Liver (tissue), 9 donors: Measurements from ENCODE around the gene APOF. TPM values are rescaled to one million over a fixed set of nuclear protein-coding genes. Genes with fewer than 3 reads are reported as not detected.

Source experiments
- DNase-seq: peaks from one replicate; pipeline ENCODE4 v3.0.0-alpha.2; 2017; ENCODE audit warnings: low spot score
- H3K27ac ChIP-seq, 2 donors: one replicate each; pipeline ENCODE4 v1.7.0; 2013; ENCODE audit warnings: inconsistent platforms in 2 of 2, low read length in 2 of 2, control low read depth in 1 of 2, low read depth in 1 of 2, mild to moderate bottlenecking in 1 of 2
- H3K27me3 ChIP-seq, 4 donors: one replicate each; pipeline versions ENCODE4 v1.6.1 to v1.7.0; 2013; ENCODE audit warnings: low read length in 3 of 4, inconsistent platforms in 1 of 4, mild to moderate bottlenecking in 1 of 4, moderate library complexity in 1 of 4; ENCODE audit not compliant: control insufficient read depth in 4 of 4, insufficient read depth in 4 of 4
- H3K36me3 ChIP-seq, 4 donors: one replicate each; pipeline versions ENCODE4 v1.6.1 to v1.7.0; 2013; ENCODE audit warnings: low read length in 3 of 4, mild to moderate bottlenecking in 3 of 4, low read depth in 1 of 4, moderate library complexity in 1 of 4; ENCODE audit not compliant: control insufficient read depth in 4 of 4, insufficient read depth in 3 of 4
- H3K4me1 ChIP-seq, 4 donors: one replicate each; pipeline versions ENCODE4 v1.6.1 to v1.7.0; 2013; ENCODE audit warnings: low read length in 3 of 4, mild to moderate bottlenecking in 3 of 4, moderate library complexity in 1 of 4; ENCODE audit not compliant: control insufficient read depth in 4 of 4, insufficient read depth in 4 of 4
- H3K4me3 ChIP-seq, 3 donors: one replicate each; pipeline versions ENCODE4 v1.6.1 to v1.7.0; 2013; ENCODE audit warnings: low read length in 3 of 3, control low read depth in 1 of 3, low read depth in 1 of 3, mild to moderate bottlenecking in 1 of 3
- H3K9ac ChIP-seq, 2 donors: one replicate each; pipeline ENCODE4 v1.7.0; 2013; ENCODE audit warnings: low read length in 2 of 2, mild to moderate bottlenecking in 2 of 2, moderate library complexity in 2 of 2, control low read depth in 1 of 2, low read depth in 1 of 2
- H3K9me3 ChIP-seq, 4 donors: one replicate each; pipeline versions ENCODE4 v1.6.1 to v1.7.0; 2013; ENCODE audit warnings: low read length in 3 of 4; ENCODE audit not compliant: control insufficient read depth in 4 of 4
- EGR1 ChIP-seq, 2 donors: IDR thresholded peaks; 2 replicates each; pipeline ENCODE4 v1.6.1; 2016 to 2018; ENCODE audit warnings: antibody characterized with exemption in 2 of 2, low read depth in 2 of 2
- FOXA1 ChIP-seq: IDR thresholded peaks from 2 replicates; pipeline ENCODE4 v1.6.1; 2016; ENCODE audit warnings: antibody characterized with exemption
- FOXA2 ChIP-seq: IDR thresholded peaks from 2 replicates; pipeline ENCODE4 v1.6.1; 2016; ENCODE audit warnings: antibody characterized with exemption
- GABPA ChIP-seq, 2 donors: IDR thresholded peaks in 1 of 2; conservative IDR thresholded peaks in 1 of 2; 2 replicates each; pipeline ENCODE4 v1.6.1; 2016; ENCODE audit warnings: antibody characterized with exemption in 2 of 2, mild to moderate bottlenecking in 1 of 2, moderate library complexity in 1 of 2
- HNF4A ChIP-seq, 2 donors: conservative IDR thresholded peaks; 2 replicates each; pipeline ENCODE4 v1.6.1; 2016; ENCODE audit warnings: antibody characterized with exemption in 2 of 2, mild to moderate bottlenecking in 2 of 2
- HNF4G ChIP-seq: IDR thresholded peaks from 2 replicates; pipeline ENCODE4 v1.6.1; 2016; ENCODE audit warnings: antibody characterized with exemption
- JUND ChIP-seq, 2 donors: IDR thresholded peaks; 2 replicates each; pipeline ENCODE4 v1.6.1; 2016; ENCODE audit warnings: antibody characterized with exemption in 2 of 2
- NR2F2 ChIP-seq: IDR thresholded peaks from 2 replicates; pipeline ENCODE4 v1.6.1; 2016; ENCODE audit warnings: antibody characterized with exemption
- RAD21 ChIP-seq, 2 donors: IDR thresholded peaks; 2 replicates each; pipeline ENCODE4 v1.6.1; 2016; ENCODE audit warnings: antibody characterized with exemption in 2 of 2, mild to moderate bottlenecking in 2 of 2
- RXRA ChIP-seq, 2 donors: IDR thresholded peaks; 2 replicates each; pipeline ENCODE4 v1.6.1; 2017 to 2018; ENCODE audit warnings: antibody characterized with exemption in 2 of 2, mild to moderate bottlenecking in 1 of 2
- SP1 ChIP-seq: IDR thresholded peaks from 2 replicates; pipeline ENCODE4 v1.6.1; 2018; ENCODE audit warnings: antibody characterized with exemption, mild to moderate bottlenecking
- TAF1 ChIP-seq: conservative IDR thresholded peaks from 2 replicates; pipeline ENCODE4 v1.6.1; 2016; ENCODE audit warnings: antibody characterized with exemption, mild to moderate bottlenecking
- YY1 ChIP-seq: IDR thresholded peaks from 2 replicates; pipeline ENCODE4 v1.6.1; 2016; ENCODE audit warnings: antibody characterized with exemption, mild to moderate bottlenecking
- WGBS: extraction: QIAGEN DNeasy Blood & Tissue Kit; methylation state at CpG from one replicate; pipeline ENCODE4 v1.1.7; 2013; 5-methylcytosine and 5-hydroxymethylcytosine counted together
- polyA plus RNA-seq, 2 donors: library from polyadenylated mRNA; stranded (reverse) in 1 of 2; unstranded in 1 of 2; fragments of 200-250 nt in 1 of 2; fragments of >200 nt in 1 of 2; fragmentation: Nextera tagmentation in 1 of 2; extraction: Ambion mirVana in 1 of 2; gene quantifications; one replicate each; pipeline versions ENCODE4 v1.2.1 to v1.2.3, GENCODE V29; 2013 to 2015
- total RNA-seq, 2 donors: library from RNA; depleted of rRNA; stranded (reverse); fragments of >200 nt; gene quantifications; one replicate each; pipeline ENCODE4 v1.2.3, GENCODE V29; 2014
- TF ChIP-seq, protein P1 (sequence below): IDR thresholded peaks from 2 replicates; pipeline ENCODE4 v1.6.1; 2016; ENCODE audit warnings: antibody characterized with exemption
- TF ChIP-seq, protein P2 (sequence below): fragments of 150-350 bp; IDR thresholded peaks from 2 replicates; pipeline ENCODE4 v1.5.1; 2017; ENCODE audit warnings: improper control_type of control experiment, low read depth, low read length; ENCODE audit not compliant: missing input control
- TF ChIP-seq, protein P3 (sequence below): IDR thresholded peaks from 2 replicates; pipeline ENCODE4 v1.6.1; 2016; ENCODE audit warnings: antibody characterized with exemption
- TF ChIP-seq, protein P4 (sequence below): IDR thresholded peaks from 2 replicates; pipeline ENCODE4 v1.6.1; 2016; ENCODE audit warnings: antibody characterized with exemption, mild to moderate bottlenecking
- donor health status: healthy.
- donor health status: healthy.
- donor health status: healthy.
- donor health status: healthy.
- donor health status: healthy.

The APOF gene
- total and polyA plus RNA-seq, 4 donors: 11.9 to 335 (median 156) TPM

DNA sequence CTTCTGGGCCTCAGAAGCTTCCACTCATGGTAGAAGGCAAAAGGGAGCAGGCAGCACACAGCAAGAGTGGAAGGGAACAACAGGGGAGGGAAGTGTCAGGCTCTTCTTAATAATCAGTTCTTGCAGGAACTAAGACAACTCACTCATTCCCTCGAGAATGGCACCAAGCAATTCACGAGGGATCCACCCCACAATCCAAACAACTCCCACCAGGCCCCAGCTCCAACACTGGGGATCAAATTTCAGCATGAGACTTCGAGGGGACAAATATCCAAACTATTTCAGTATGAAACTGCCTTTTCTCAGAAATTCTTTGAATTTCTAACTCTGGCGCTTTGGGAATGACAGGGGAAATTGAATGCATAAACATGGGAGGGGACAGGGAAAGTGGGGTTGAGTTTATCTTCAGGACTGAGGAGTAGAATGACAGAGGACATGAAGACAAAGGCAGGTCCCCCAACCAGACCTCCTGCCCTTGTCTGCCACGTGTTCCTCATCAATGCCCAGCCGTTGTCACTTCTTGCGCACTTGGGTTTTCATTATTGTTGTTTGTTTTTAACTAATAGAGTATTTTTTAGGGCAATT, 24.6 kb upstream of the APOF start:
- Histone ChIP-seq H3K4me1 (peaks cover 0 to 7% (median 6%) of the 10 kb centered on the region in 4 donors), H3K4me3 (no peak overlapping the region), H3K27me3 (no peaks in the 10 kb centered on the region), H3K27ac (no peak overlapping the region), H3K9me3 (no peaks in the 10 kb centered on the region), H3K36me3 (no peaks in the 10 kb centered on the region), H3K9ac (no peak overlapping the region)
- DNase-seq: no peak
- 87% methylated on average over 7 of the region's 7 CpGs for WGBS
- no peak for TF ChIP-seq NR2F2
- TF ChIP-seq YY1: no peak
- TF ChIP-seq, protein P1, sequence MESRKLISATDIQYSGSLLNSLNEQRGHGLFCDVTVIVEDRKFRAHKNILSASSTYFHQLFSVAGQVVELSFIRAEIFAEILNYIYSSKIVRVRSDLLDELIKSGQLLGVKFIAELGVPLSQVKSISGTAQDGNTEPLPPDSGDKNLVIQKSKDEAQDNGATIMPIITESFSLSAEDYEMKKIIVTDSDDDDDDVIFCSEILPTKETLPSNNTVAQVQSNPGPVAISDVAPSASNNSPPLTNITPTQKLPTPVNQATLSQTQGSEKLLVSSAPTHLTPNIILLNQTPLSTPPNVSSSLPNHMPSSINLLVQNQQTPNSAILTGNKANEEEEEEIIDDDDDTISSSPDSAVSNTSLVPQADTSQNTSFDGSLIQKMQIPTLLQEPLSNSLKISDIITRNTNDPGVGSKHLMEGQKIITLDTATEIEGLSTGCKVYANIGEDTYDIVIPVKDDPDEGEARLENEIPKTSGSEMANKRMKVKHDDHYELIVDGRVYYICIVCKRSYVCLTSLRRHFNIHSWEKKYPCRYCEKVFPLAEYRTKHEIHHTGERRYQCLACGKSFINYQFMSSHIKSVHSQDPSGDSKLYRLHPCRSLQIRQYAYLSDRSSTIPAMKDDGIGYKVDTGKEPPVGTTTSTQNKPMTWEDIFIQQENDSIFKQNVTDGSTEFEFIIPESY: no peak
- TF ChIP-seq, protein P2, sequence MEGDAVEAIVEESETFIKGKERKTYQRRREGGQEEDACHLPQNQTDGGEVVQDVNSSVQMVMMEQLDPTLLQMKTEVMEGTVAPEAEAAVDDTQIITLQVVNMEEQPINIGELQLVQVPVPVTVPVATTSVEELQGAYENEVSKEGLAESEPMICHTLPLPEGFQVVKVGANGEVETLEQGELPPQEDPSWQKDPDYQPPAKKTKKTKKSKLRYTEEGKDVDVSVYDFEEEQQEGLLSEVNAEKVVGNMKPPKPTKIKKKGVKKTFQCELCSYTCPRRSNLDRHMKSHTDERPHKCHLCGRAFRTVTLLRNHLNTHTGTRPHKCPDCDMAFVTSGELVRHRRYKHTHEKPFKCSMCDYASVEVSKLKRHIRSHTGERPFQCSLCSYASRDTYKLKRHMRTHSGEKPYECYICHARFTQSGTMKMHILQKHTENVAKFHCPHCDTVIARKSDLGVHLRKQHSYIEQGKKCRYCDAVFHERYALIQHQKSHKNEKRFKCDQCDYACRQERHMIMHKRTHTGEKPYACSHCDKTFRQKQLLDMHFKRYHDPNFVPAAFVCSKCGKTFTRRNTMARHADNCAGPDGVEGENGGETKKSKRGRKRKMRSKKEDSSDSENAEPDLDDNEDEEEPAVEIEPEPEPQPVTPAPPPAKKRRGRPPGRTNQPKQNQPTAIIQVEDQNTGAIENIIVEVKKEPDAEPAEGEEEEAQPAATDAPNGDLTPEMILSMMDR: no peak
- TF ChIP-seq GABPA (IDR thresholded peaks at IDR 0.05 in 1 of 2, conservative IDR thresholded peaks at IDR 0.05 in 1 of 2): no peak
- TF ChIP-seq, protein P3, sequence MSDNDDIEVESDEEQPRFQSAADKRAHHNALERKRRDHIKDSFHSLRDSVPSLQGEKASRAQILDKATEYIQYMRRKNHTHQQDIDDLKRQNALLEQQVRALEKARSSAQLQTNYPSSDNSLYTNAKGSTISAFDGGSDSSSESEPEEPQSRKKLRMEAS: no peak
- no peak for TF ChIP-seq FOXA2
- no peak for TF ChIP-seq RAD21 (IDR thresholded peaks at IDR 0.05)
- TF ChIP-seq RXRA (IDR thresholded peaks at IDR 0.05): no peak
- TF ChIP-seq EGR1 (IDR thresholded peaks at IDR 0.05; ENCODE audit: low read depth in 2 of 2): no peak
- no peak for TF ChIP-seq HNF4A (conservative IDR thresholded peaks at IDR 0.05)

DNA sequence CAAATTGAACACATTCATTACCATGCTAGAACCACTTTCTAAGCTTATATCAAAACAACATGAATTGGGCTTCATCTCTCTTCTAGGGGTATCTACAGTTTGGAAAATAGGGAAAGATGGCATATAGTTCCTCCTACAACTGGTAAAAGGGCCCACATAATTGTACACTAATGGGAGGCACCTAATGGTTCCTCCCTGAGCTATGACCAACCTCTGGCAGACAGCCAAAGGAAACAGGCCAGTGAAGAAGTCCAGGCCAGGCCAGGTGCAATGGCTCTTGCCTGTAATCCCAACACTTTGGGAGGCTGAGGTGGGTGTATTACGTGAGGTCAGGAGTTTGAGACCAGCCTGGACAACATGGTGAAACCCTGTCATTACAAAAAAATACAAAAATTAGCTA, 23.2 kb upstream of the APOF start:
- Histone ChIP-seq H3K9ac (no peak overlapping the region), H3K27ac (no peak overlapping the region), H3K4me3 (no peak overlapping the region), H3K4me1 (peaks cover 0 to 7% (median 6%) of the 10 kb centered on the region in 4 donors), H3K36me3 (no peaks in the 10 kb centered on the region), H3K9me3 (no peaks in the 10 kb centered on the region), H3K27me3 (no peaks in the 10 kb centered on the region)
- no peak for DNase-seq
- TF ChIP-seq FOXA2 (no peak), HNF4G (no peak), YY1 (no peak), FOXA1 (no peak), JUND (IDR thresholded peaks at IDR 0.05) (no peak)
- 86% methylated on average over 1 of the region's 1 CpG for WGBS

DNA sequence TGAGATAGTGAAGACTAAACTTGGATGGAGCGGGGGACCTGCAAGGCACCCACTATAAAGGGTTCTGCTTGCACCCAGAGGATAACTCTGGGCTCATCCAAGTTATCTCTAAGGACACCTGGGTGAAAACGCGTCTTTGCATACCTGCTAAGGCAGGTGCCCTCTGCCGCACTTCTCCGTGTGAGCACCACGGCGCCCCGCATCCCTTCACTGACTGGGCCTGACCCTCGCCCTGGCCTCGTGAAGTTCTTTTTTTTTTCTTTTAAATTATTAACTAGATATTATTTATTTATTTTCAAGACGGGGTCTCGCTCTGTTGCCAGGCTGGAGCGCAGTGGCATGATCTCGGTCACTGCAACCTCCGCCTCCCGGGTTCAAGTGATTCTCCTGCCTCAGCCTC, 20.0 kb upstream of the APOF start:
- Histone ChIP-seq H3K4me3 (no peak overlapping the region), H3K36me3 (no peaks in the 10 kb centered on the region), H3K9me3 (no peaks in the 10 kb centered on the region), H3K27ac (no peak overlapping the region), H3K9ac (no peak overlapping the region), H3K27me3 (no peaks in the 10 kb centered on the region), H3K4me1 (peaks cover 0 to 7% (median 6%) of the 10 kb centered on the region in 4 donors)
- DNase-seq: no peak
- WGBS: 91% methylated on average over 16 of the region's 16 CpGs
- TF ChIP-seq, protein P3: no peak
- no peak for TF ChIP-seq SP1
- TF ChIP-seq RXRA (IDR thresholded peaks at IDR 0.05): no peak
- TF ChIP-seq FOXA2: no peak
- TF ChIP-seq NR2F2: no peak
- TF ChIP-seq EGR1 (IDR thresholded peaks at IDR 0.05; ENCODE audit: low read depth in 2 of 2): no peak
- no peak for TF ChIP-seq YY1
- no peak for TF ChIP-seq JUND (IDR thresholded peaks at IDR 0.05)
- TF ChIP-seq FOXA1: no peak
- no peak for TF ChIP-seq GABPA (IDR thresholded peaks at IDR 0.05 in 1 of 2, conservative IDR thresholded peaks at IDR 0.05 in 1 of 2)
- TF ChIP-seq, protein P4, sequence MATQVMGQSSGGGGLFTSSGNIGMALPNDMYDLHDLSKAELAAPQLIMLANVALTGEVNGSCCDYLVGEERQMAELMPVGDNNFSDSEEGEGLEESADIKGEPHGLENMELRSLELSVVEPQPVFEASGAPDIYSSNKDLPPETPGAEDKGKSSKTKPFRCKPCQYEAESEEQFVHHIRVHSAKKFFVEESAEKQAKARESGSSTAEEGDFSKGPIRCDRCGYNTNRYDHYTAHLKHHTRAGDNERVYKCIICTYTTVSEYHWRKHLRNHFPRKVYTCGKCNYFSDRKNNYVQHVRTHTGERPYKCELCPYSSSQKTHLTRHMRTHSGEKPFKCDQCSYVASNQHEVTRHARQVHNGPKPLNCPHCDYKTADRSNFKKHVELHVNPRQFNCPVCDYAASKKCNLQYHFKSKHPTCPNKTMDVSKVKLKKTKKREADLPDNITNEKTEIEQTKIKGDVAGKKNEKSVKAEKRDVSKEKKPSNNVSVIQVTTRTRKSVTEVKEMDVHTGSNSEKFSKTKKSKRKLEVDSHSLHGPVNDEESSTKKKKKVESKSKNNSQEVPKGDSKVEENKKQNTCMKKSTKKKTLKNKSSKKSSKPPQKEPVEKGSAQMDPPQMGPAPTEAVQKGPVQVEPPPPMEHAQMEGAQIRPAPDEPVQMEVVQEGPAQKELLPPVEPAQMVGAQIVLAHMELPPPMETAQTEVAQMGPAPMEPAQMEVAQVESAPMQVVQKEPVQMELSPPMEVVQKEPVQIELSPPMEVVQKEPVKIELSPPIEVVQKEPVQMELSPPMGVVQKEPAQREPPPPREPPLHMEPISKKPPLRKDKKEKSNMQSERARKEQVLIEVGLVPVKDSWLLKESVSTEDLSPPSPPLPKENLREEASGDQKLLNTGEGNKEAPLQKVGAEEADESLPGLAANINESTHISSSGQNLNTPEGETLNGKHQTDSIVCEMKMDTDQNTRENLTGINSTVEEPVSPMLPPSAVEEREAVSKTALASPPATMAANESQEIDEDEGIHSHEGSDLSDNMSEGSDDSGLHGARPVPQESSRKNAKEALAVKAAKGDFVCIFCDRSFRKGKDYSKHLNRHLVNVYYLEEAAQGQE: no peak
- TF ChIP-seq TAF1: no peak
- TF ChIP-seq HNF4A (conservative IDR thresholded peaks at IDR 0.05): no peak
- TF ChIP-seq, protein P2: no peak
